Measurements from ENCODE around the gene SLC19A3. TPM values are rescaled to one million over a fixed set of nuclear protein-coding genes. Genes with fewer than 3 reads are reported as not detected.
"Not testable (repeated sequence)": the region's sequence is repeated elsewhere in the genome, so short reads cannot be mapped to it uniquely, and the experiment has no call there.

SLC19A3 gene
- total RNA-seq, 1 experiment from 2014 or later, result 2.3 TPM

DNA sequence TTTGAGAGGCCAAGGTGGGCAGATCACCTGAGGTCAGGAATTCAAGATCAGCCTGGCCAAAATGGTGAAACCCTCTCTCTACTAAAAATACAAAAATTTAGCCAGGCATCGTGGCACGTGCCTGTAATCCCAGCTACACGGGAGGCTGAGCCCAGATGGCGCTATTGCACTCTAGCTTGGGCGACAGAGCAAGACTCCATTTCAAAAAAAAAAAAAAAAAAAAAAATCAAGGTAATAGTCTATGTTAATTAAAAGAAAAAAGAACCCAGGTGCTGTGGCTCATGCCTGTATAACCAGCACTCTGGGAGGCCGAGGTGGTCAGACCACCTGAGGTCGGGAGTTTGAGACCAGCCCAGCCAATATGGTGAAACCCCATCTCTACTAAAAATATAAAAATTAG lies 22.9 kb upstream of the SLC19A3 start:
- H2BK12ac ChIP-seq (ENCODE audit: insufficient read length, low read depth, low read length); H3K4me3 Mint-ChIP-seq; H3K9ac ChIP-seq (ENCODE audit: extremely low read depth, insufficient read length, low read length); H2BK5ac ChIP-seq (ENCODE audit: insufficient read length, low read length); H4K5ac ChIP-seq (ENCODE audit: insufficient read length, low read depth, low read length); H3K9me3 ChIP-seq (ENCODE audit: control insufficient read depth, low read depth, low read length); H3K27ac ChIP-seq (ENCODE audit: insufficient read length, low read depth, low read length); H3K23ac ChIP-seq (ENCODE audit: insufficient read length, low read depth, low read length); H3K27me3 Mint-ChIP-seq (ENCODE audit: low read depth); H3K9me3 Mint-ChIP-seq; H3K23me2 ChIP-seq (ENCODE audit: insufficient read length, low read depth, low read length, poor library complexity, severe bottlenecking); H3K18ac ChIP-seq (ENCODE audit: insufficient read length, low read depth, low read length); H3K79me1 ChIP-seq (ENCODE audit: insufficient read depth, low read depth, low read length, poor library complexity, severe bottlenecking); H3K4me1 ChIP-seq (ENCODE audit: insufficient read depth, low read length); H2BK120ac ChIP-seq (ENCODE audit: low read depth, low read length, poor library complexity, severe bottlenecking); H2AFZ ChIP-seq (ENCODE audit: low read length); H3K4me2 ChIP-seq (ENCODE audit: insufficient read depth, insufficient read length, low read length); H2BK15ac ChIP-seq (ENCODE audit: low read depth, low read length); H2BK20ac ChIP-seq (ENCODE audit: low read depth, low read length, poor library complexity, severe bottlenecking); H3K27me3 ChIP-seq (ENCODE audit: insufficient read depth, low read length); H3K4ac ChIP-seq (ENCODE audit: low read depth, low read length); H3K36me3 Mint-ChIP-seq (ENCODE audit: insufficient read depth in 1 of 3, low read depth in 3 of 3); H3K79me2 ChIP-seq (ENCODE audit: insufficient read depth, low read length); H4K20me1 ChIP-seq (ENCODE audit: control insufficient read depth, insufficient read depth, insufficient read length); H2AK5ac ChIP-seq (ENCODE audit: insufficient read length, low read length); H3K56ac ChIP-seq (ENCODE audit: insufficient read length, low read depth, low read length); H3K27ac Mint-ChIP-seq; H3T11ph ChIP-seq (ENCODE audit: low read length); H3K14ac ChIP-seq (ENCODE audit: insufficient read depth, low read length); H4K91ac ChIP-seq (ENCODE audit: insufficient read length, low read depth, low read length); H4K8ac ChIP-seq (replicated peaks; ENCODE audit: insufficient read length, low read depth, low read length): not testable (repeated sequence)
- TF ChIP-seq, protein P1, sequence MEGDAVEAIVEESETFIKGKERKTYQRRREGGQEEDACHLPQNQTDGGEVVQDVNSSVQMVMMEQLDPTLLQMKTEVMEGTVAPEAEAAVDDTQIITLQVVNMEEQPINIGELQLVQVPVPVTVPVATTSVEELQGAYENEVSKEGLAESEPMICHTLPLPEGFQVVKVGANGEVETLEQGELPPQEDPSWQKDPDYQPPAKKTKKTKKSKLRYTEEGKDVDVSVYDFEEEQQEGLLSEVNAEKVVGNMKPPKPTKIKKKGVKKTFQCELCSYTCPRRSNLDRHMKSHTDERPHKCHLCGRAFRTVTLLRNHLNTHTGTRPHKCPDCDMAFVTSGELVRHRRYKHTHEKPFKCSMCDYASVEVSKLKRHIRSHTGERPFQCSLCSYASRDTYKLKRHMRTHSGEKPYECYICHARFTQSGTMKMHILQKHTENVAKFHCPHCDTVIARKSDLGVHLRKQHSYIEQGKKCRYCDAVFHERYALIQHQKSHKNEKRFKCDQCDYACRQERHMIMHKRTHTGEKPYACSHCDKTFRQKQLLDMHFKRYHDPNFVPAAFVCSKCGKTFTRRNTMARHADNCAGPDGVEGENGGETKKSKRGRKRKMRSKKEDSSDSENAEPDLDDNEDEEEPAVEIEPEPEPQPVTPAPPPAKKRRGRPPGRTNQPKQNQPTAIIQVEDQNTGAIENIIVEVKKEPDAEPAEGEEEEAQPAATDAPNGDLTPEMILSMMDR (conservative IDR thresholded peaks at IDR 0.05), result peak; percentile 72
- no CpG with 5 or more reads among the region's 7 CpGs for WGBS (ENCODE audit: extremely low coverage, insufficient read length, low lambda C conversion rate)
- peaks cover 12 to 19% of the 10 kb centered on the region in 2 experiments for H3K4me1 Mint-ChIP-seq
- DNase-seq, result peak; percentile 63

Data from H9 (cell line).